ENCODE data around the gene PITRM1. TPM values are rescaled to one million over a fixed set of nuclear protein-coding genes. Genes with fewer than 3 reads are reported as not detected.
A peak's percentile ranks its signal among the peaks of the same experiment; 100 is the strongest.

Gene PITRM1
- total RNA-seq, 1 donor = 84.6 TPM

DNA sequence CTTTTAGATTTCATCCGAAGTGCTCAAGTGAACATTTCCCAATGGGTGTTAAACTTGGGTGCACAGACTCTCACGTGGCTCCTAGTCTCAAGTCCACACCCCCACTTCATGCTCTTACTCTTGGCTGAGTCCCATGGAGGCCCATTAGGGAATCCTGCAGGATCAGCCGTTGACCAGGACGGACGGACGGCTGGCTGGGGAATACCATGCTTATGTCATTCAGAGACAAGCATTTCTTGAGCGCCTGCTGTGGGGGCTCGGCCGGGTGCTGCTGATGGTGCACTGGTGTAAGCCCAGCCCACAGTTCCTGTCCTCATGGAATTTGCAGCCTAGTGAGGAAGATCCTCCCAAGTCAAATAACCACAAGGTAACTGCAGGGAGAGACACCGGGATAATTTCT lies 44.7 kb downstream of the PITRM1 start:
- TF ChIP-seq, protein P1, sequence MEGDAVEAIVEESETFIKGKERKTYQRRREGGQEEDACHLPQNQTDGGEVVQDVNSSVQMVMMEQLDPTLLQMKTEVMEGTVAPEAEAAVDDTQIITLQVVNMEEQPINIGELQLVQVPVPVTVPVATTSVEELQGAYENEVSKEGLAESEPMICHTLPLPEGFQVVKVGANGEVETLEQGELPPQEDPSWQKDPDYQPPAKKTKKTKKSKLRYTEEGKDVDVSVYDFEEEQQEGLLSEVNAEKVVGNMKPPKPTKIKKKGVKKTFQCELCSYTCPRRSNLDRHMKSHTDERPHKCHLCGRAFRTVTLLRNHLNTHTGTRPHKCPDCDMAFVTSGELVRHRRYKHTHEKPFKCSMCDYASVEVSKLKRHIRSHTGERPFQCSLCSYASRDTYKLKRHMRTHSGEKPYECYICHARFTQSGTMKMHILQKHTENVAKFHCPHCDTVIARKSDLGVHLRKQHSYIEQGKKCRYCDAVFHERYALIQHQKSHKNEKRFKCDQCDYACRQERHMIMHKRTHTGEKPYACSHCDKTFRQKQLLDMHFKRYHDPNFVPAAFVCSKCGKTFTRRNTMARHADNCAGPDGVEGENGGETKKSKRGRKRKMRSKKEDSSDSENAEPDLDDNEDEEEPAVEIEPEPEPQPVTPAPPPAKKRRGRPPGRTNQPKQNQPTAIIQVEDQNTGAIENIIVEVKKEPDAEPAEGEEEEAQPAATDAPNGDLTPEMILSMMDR (IDR thresholded peaks at IDR 0.05; ENCODE audit: insufficient read depth, low read depth, low read length) = no peak
- no peak for DNase-seq (ENCODE audit: low read depth)
- H3K4me3 ChIP-seq (ENCODE audit: low read depth, low read length) = no peak overlapping the region

DNA sequence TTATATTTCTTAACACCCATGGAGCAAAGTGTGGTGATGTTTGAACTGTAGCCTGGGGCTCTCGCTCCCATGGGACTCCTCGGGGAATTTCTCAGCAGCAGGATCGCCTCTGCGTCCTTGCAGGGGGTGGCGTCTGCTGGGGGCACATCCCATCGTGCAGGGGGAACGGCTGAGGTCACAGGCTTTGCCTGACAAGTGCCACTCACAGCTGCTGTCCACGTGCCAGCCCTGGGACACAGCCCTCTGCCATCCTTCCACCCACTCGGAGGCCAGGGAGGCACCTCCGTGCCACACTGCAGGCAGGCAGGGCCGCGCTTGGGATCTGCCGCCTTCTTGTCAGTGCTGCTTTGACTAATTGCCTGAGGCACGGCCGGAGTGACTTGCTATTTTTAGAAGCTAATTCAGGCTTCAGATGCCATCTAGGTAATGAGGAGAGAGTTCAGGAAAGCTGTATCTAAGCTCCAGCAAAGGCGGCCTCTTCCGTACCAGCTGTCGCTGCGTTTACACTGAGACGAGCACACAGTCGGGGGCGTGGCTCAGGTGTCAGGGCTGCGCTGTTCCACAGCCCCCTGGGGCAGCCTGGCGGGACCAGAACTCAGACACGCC lies 45.7 kb downstream of the PITRM1 start:
- H3K4me3 ChIP-seq (ENCODE audit: low read depth, low read length) = no peak overlapping the region
- TF ChIP-seq, protein P1 (IDR thresholded peaks at IDR 0.05; ENCODE audit: insufficient read depth, low read depth, low read length) = no peak
- peak; percentile 18 for DNase-seq (ENCODE audit: low read depth)

DNA sequence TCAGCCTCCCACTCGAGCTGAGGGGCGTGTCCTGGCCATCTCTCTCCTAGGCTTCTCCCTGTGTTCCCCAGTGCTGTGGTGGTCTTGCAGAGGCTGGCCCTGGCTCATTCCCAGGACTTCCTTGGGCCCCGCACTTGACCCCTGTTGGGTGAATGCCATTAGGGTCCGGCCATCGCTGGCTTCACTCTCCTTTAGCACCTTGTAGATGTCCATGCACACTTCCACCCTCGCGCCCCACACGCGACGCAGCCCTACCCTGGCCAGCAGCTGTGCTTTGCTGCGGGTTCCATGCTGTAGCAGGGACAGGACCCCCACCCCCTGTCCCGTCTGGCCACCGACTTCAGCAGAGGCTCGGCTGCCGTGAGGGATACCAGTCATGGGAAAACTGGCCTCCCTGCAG lies 46.3 kb downstream of the PITRM1 start:
- DNase-seq (ENCODE audit: low read depth) = no peak
- TF ChIP-seq, protein P1 (IDR thresholded peaks at IDR 0.05; ENCODE audit: insufficient read depth, low read depth, low read length) = no peak

DNA sequence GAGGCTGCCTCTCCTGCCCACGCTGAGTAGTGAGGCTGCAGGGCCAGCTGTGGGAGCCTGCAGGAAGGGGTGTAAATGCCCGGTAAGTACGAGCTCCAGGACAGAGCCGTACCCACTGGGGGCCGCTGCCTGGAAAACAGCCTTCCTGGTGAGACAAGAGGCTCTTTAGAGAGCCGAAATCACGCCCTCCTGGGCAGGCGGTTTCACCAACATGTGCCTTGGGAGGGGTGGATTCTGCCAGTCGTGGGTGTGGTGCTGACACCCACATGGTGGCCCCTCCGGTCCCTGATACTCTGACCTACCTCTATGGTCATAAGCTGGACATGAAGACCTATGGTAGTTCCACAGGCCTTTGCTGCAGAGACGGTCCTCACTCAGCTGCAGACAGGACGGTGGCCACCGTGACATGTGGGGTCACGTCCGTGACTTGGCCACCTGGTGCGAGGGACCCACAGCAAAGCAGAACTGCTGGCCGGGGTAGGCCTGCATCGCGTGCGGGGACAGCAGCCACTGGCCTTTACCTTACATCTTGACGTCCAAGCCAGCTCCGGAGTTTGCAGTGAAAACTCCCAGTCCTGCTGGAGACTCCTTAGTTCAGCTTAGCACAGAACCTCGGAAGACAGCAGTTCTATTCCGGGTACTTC lies 46.9 kb downstream of the PITRM1 start:
- DNase-seq (ENCODE audit: low read depth) = no peak
- TF ChIP-seq, protein P1 (IDR thresholded peaks at IDR 0.05; ENCODE audit: insufficient read depth, low read depth, low read length) = no peak
- no peak overlapping the region for H3K4me3 ChIP-seq (ENCODE audit: low read depth, low read length)

More for the DNA sequence above, 46.3 kb downstream of the PITRM1 start:
- no peak overlapping the region for H3K4me3 ChIP-seq (ENCODE audit: low read depth, low read length)

DNA sequence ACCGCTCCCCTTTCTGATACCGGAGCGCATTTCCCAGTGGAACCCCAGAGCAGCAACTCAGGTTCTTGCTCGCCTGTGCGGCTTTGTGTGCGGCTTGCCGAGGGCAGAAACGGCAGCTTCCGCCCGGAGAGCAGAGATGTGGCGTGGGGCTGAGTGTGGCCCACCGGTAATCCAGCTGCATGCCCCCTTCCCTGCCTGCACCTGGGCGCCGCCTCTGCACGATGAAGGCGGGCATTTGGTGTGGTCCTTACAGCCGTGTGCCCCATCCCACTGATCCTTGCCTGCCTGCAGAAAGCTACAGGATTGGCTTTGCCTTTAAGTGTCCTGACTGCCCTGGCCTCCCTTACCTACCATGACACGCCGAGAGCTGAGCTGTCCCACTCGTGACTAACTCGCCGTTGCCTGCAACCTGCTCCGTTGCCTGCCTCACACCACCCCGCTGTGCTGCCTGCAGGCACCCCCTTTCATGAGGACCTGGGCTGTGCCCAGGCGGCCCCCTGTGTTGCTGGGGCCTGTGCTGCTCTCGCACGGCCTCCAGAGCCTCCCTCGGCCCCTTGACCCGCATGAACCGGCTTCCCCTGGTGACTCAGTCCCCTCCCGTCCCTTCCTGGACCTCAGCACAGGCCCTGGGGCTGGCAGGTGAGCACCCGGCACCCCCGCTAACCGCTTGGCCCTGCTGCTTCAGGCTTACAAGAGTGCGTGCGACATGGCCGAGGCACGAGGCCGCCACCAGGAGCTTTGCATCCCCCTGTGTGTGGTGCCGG lies 48.0 kb downstream of the PITRM1 start:
- no peak for DNase-seq (ENCODE audit: low read depth)
- TF ChIP-seq, protein P1 (IDR thresholded peaks at IDR 0.05; ENCODE audit: insufficient read depth, low read depth, low read length) = no peak

DNA sequence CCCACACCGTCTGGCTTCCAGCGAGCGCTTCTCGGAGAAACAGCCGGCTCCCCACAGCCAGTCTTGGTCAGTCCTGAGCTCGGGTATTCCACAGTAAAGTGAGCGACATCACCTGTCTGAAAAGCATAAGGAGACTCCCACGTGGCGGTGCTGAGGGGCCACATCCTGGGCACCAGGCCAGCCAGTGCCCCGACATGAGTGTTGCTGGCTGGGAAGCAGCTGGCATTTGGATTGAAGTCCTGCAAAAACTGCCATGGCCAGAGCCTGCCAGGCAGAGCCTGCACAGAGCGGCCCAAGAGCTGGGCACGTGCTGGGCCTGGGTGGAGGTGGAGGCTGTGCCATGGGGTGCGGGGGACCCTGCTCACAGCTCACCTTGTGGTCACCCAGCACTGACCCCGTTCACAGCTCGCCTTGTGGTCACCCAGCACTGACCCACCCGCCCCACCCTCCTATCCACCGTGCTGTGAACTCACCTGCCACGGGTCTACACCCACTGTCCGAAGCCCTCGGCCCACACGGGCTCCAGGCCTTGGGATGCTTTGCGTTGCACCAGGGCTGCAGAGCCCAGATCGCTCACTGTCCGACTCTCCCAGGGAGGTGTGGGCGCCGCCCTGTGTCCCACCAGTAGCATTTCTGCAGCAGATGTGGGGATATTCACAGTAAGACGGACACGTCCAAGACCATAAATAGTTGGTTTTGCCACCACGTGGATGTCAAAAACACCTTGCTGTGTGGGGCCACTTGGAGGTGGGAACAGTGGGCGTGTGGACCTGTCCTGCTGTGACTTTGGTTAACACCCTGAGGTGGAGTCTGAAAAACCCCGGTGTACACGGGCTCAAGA lies 48.8 kb downstream of the PITRM1 start:
- no peak overlapping the region for H3K4me3 ChIP-seq (ENCODE audit: low read depth, low read length)
- TF ChIP-seq, protein P1 (IDR thresholded peaks at IDR 0.05; ENCODE audit: insufficient read depth, low read depth, low read length) = no peak
- DNase-seq (ENCODE audit: low read depth) = no peak

More for the DNA sequence above, 48.0 kb downstream of the PITRM1 start:
- H3K4me3 ChIP-seq (ENCODE audit: low read depth, low read length) = no peak overlapping the region
